ENCODE measurements around the gene USP48. TPM values are rescaled to one million over a fixed set of nuclear protein-coding genes. Genes with fewer than 3 reads are reported as not detected.

Gene USP48
- total and polyA plus RNA-seq, 2 of the 13 experiments (the other 11 are each of a cell fraction or from before 2014, with no cell fraction given) = 30.4 to 30.7 TPM

DNA sequence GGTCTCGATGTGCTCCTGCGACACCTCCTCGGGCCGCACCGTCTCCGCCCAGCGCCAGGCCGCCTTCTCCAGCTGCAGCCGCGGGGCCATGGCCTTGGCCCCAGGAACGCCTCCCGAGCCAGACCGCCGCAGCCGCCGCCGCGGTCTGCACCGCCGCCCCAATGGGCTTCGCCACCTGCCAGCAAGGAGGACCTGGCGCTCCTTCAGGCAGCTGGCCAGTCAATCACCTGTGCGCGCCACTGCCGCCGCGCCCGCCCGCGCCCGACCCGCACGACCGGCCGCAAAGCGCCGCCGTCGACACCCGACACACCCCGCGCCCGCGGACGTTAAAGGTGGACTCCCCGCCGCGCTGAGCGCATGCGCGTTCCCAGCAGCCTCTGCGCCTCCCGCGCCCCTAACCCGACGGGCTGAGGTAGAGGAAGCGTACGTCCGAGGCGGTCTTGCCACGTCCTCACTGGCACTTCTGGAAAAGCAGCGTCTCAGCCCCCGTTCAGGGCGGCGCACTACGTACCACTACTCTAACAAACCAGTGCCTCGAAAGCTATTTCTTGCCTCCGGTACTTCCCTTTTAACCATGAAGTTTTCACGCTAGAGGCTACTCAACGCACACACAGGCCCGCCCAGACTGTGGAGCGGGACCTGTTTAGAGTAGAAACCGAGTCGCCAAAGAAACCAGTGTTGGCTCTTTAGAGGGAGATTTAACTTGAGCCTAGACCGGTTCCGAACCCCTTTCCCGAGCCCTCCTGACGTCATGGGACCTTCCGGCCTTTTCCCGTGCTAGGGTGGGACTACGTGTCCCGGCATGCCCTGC, at the start of gene USP48 (continued):
- TF ChIP-seq, protein P1, sequence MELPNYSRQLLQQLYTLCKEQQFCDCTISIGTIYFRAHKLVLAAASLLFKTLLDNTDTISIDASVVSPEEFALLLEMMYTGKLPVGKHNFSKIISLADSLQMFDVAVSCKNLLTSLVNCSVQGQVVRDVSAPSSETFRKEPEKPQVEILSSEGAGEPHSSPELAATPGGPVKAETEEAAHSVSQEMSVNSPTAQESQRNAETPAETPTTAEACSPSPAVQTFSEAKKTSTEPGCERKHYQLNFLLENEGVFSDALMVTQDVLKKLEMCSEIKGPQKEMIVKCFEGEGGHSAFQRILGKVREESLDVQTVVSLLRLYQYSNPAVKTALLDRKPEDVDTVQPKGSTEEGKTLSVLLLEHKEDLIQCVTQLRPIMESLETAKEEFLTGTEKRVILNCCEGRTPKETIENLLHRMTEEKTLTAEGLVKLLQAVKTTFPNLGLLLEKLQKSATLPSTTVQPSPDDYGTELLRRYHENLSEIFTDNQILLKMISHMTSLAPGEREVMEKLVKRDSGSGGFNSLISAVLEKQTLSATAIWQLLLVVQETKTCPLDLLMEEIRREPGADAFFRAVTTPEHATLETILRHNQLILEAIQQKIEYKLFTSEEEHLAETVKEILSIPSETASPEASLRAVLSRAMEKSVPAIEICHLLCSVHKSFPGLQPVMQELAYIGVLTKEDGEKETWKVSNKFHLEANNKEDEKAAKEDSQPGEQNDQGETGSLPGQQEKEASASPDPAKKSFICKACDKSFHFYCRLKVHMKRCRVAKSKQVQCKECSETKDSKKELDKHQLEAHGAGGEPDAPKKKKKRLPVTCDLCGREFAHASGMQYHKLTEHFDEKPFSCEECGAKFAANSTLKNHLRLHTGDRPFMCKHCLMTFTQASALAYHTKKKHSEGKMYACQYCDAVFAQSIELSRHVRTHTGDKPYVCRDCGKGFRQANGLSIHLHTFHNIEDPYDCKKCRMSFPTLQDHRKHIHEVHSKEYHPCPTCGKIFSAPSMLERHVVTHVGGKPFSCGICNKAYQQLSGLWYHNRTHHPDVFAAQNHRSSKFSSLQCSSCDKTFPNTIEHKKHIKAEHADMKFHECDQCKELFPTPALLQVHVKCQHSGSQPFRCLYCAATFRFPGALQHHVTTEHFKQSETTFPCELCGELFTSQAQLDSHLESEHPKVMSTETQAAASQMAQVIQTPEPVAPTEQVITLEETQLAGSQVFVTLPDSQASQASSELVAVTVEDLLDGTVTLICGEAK (IDR thresholded peaks at IDR 0.05) = no peak
- TF ChIP-seq, protein P1 (CRISPR knock-in tag; IDR thresholded peaks at IDR 0.05) = peak; percentile 50
- TF ChIP-seq ZNF572 (CRISPR knock-in tag; IDR thresholded peaks at IDR 0.05) (no peak), MAFK (conservative IDR thresholded peaks at IDR 0.05 in 1 of 2, IDR thresholded peaks at IDR 0.05 in 1 of 2; ENCODE audit: low read length in 2 of 2) (no peak), KAT7 (CRISPR knock-in tag; IDR thresholded peaks at IDR 0.05; ENCODE audit: borderline replicate concordance) (peak; percentile 93), SMARCE1 (IDR thresholded peaks at IDR 0.05; ENCODE audit: borderline replicate concordance) (no peak), ZNF12 (CRISPR knock-in tag; IDR thresholded peaks at IDR 0.05) (no peak), MTF1 (CRISPR knock-in tag; IDR thresholded peaks at IDR 0.05) (0 out of 2 replicates have a peak, but pooled peaks have one; percentile 8), NAIF1 (CRISPR knock-in tag; IDR thresholded peaks at IDR 0.05; ENCODE audit: borderline replicate concordance) (no peak; the same call in 1 of the 2 replicates), ZFP36 (IDR thresholded peaks at IDR 0.05; ENCODE audit: borderline replicate concordance, low read depth, low read length, partially characterized antibody) (no peak), HNRNPLL (IDR thresholded peaks at IDR 0.05; ENCODE audit: low read depth, low read length, poor library complexity, severe bottlenecking) (peak; percentile 92)
- TF ChIP-seq, protein P2, sequence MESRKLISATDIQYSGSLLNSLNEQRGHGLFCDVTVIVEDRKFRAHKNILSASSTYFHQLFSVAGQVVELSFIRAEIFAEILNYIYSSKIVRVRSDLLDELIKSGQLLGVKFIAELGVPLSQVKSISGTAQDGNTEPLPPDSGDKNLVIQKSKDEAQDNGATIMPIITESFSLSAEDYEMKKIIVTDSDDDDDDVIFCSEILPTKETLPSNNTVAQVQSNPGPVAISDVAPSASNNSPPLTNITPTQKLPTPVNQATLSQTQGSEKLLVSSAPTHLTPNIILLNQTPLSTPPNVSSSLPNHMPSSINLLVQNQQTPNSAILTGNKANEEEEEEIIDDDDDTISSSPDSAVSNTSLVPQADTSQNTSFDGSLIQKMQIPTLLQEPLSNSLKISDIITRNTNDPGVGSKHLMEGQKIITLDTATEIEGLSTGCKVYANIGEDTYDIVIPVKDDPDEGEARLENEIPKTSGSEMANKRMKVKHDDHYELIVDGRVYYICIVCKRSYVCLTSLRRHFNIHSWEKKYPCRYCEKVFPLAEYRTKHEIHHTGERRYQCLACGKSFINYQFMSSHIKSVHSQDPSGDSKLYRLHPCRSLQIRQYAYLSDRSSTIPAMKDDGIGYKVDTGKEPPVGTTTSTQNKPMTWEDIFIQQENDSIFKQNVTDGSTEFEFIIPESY (CRISPR knock-in tag; IDR thresholded peaks at IDR 0.05) = peak; percentile 46; the same call in 1 of the 2 replicates
- TF ChIP-seq, protein P3, sequence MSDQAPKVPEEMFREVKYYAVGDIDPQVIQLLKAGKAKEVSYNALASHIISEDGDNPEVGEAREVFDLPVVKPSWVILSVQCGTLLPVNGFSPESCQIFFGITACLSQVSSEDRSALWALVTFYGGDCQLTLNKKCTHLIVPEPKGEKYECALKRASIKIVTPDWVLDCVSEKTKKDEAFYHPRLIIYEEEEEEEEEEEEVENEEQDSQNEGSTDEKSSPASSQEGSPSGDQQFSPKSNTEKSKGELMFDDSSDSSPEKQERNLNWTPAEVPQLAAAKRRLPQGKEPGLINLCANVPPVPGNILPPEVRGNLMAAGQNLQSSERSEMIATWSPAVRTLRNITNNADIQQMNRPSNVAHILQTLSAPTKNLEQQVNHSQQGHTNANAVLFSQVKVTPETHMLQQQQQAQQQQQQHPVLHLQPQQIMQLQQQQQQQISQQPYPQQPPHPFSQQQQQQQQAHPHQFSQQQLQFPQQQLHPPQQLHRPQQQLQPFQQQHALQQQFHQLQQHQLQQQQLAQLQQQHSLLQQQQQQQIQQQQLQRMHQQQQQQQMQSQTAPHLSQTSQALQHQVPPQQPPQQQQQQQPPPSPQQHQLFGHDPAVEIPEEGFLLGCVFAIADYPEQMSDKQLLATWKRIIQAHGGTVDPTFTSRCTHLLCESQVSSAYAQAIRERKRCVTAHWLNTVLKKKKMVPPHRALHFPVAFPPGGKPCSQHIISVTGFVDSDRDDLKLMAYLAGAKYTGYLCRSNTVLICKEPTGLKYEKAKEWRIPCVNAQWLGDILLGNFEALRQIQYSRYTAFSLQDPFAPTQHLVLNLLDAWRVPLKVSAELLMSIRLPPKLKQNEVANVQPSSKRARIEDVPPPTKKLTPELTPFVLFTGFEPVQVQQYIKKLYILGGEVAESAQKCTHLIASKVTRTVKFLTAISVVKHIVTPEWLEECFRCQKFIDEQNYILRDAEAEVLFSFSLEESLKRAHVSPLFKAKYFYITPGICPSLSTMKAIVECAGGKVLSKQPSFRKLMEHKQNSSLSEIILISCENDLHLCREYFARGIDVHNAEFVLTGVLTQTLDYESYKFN (CRISPR knock-in tag; conservative IDR thresholded peaks at IDR 0.05) = peak; percentile 53; the same call in 1 of the 2 replicates
